HepG2 (cell line): ENCODE results near the gene PRR9. TPM values are rescaled to one million over a fixed set of nuclear protein-coding genes. Genes with fewer than 3 reads are reported as not detected.

Source experiments
- ATAC-seq: fragments of 200-7000 bp; cut with Tn5 transposase; 3 replicates; pipeline ENCODE4 v1.9.1; 2020; ENCODE audit warnings: mild to moderate bottlenecking, moderate library complexity
- BruUV-seq: library from RNA; stranded (reverse); fragments of 400-500 nt; replicated peaks from 2 replicates; lab custom pipeline; 2021; lab: Mats Ljungman, UMichigan
- CTCF ChIA-PET: fragments of 300-600 bp; formaldehyde crosslinking; extraction: SDS; loops from one replicate; lab custom pipeline; 2021; ENCODE audit warnings: low total read pairs, inconsistent platforms, low intra/inter-chr PET ratio; lab: Yijun Ruan, JAX
- POLR2A ChIA-PET: fragments of 350-600 bp; sonication (Branson Sonifier 250); formaldehyde crosslinking; loops from one replicate; lab custom pipeline; 2020; ENCODE audit warnings: antibody characterized with exemption, inconsistent platforms; lab: Yijun Ruan, JAX
- DNase-seq: peaks from one replicate; pipeline ENCODE4 v3.0.0-alpha.2; 2015; ENCODE audit warnings: low spot score
- FAIRE-seq: peaks from 3 replicates; lab custom pipeline; 2011; peaks lifted over from hg19 to GRCh38; lab: Jason Lieb, UNC
- H2AFZ ChIP-seq: one replicate; pipeline ENCODE4 v1.6.1; 2011; ENCODE audit warnings: low read length, inconsistent platforms
- H3K27ac ChIP-seq: fragments of 300-600 bp; 3 replicates; pipeline ENCODE4 v1.8.0; 2011; ENCODE audit warnings: mixed run types, mild to moderate bottlenecking, mixed read lengths, low read length, inconsistent platforms; ENCODE audit not compliant: insufficient read depth; ENCODE audit errors: extremely low read length
- H3K27me3 ChIP-seq, 2 experiments: fragments of 200-600 bp in 1 of 2; 2 replicates in 1 of 2; 3 replicates in 1 of 2; pipeline versions ENCODE4 v1.6.0 to v1.8.0; 2011; ENCODE audit warnings: low read length in 2 of 2, mild to moderate bottlenecking in 2 of 2, moderate library complexity in 2 of 2, inconsistent platforms in 1 of 2; ENCODE audit not compliant: insufficient read depth in 2 of 2, control insufficient read depth in 1 of 2
- H3K36me3 ChIP-seq, 2 experiments: fragments of 200-600 bp in 1 of 2; replicated peaks in 1 of 2; 2 replicates in 1 of 2; 3 replicates in 1 of 2; pipeline versions ENCODE4 v1.5.1 to v1.8.0; 2011; ENCODE audit warnings: low read length in 2 of 2, inconsistent platforms in 1 of 2; ENCODE audit not compliant: insufficient read depth in 2 of 2, control insufficient read depth in 1 of 2
- H3K4me1 ChIP-seq: 2 replicates; pipeline ENCODE4 v1.5.1; 2012; ENCODE audit warnings: low read length, inconsistent platforms; ENCODE audit not compliant: insufficient read depth
- H3K4me2 ChIP-seq: 2 replicates; pipeline ENCODE4 v1.6.0; 2011; ENCODE audit warnings: low read depth, low read length, inconsistent platforms
- H3K4me3 ChIP-seq, 3 experiments: fragments of 200-600 bp in 1 of 3; sonication (generic), shearing (Covaris generic) in 1 of 3; replicated peaks in 1 of 3; 2 replicates each; pipeline ENCODE4 v1.5.1; 2011 to 2016; ENCODE audit warnings: low read length in 3 of 3, inconsistent platforms in 2 of 3, low read depth in 2 of 3, mild to moderate bottlenecking in 2 of 3, control low read depth in 1 of 3, mixed read lengths in 1 of 3; ENCODE audit not compliant: insufficient read depth in 1 of 3
- H3K79me2 ChIP-seq: one replicate; pipeline ENCODE4 v1.6.1; 2011; ENCODE audit warnings: low read length, inconsistent platforms; ENCODE audit not compliant: insufficient read depth
- H3K9ac ChIP-seq: 2 replicates; pipeline ENCODE4 v1.6.0; 2011; ENCODE audit warnings: mild to moderate bottlenecking, low read depth, low read length, inconsistent platforms; ENCODE audit not compliant: insufficient read depth
- H3K9me3 ChIP-seq: 2 replicates; pipeline ENCODE4 v1.5.1; 2012; ENCODE audit warnings: mild to moderate bottlenecking, low read length
- H4K20me1 ChIP-seq: 2 replicates; pipeline ENCODE4 v1.6.0; 2011; ENCODE audit warnings: inconsistent platforms, mild to moderate bottlenecking, low read length, moderate library complexity; ENCODE audit not compliant: insufficient read depth
- CEBPG ChIP-seq: IDR thresholded peaks from 2 replicates; pipeline ENCODE4 v1.6.1; 2016
- FOXK1 ChIP-seq: sonication (generic); formaldehyde crosslinking; IDR thresholded peaks from 2 replicates; pipeline ENCODE4 v1.4.0; 2020; ENCODE audit warnings: low read depth, missing genetic modification reagents, borderline replicate concordance
- HDAC2 ChIP-seq: sonication (generic); formaldehyde crosslinking; IDR thresholded peaks from 2 replicates; pipeline ENCODE4 v1.4.0; 2020; ENCODE audit warnings: missing genetic modification reagents
- MYNN ChIP-seq: sonication (generic); formaldehyde crosslinking; IDR thresholded peaks from 2 replicates; pipeline ENCODE4 v1.4.0; 2020; ENCODE audit warnings: mild to moderate bottlenecking, low read depth, missing genetic modification reagents
- NCOA5 ChIP-seq: sonication (generic); formaldehyde crosslinking; IDR thresholded peaks from 2 replicates; pipeline ENCODE4 v1.4.0; 2020; ENCODE audit warnings: missing genetic modification reagents
- NKX3-1 ChIP-seq: sonication (generic); formaldehyde crosslinking; IDR thresholded peaks from 2 replicates; pipeline ENCODE4 v1.5.0; 2020; ENCODE audit warnings: missing genetic modification reagents
- RAD21 ChIP-seq: fragments of 450-650 bp; formaldehyde crosslinking; IDR thresholded peaks from 2 replicates; pipeline ENCODE4 v1.5.0; 2020; ENCODE audit warnings: mild to moderate bottlenecking
- SIN3A ChIP-seq: IDR thresholded peaks from 2 replicates; pipeline ENCODE4 v1.6.1; 2011; ENCODE audit warnings: low read depth, mild to moderate bottlenecking, control low read depth, low read length, borderline replicate concordance
- SP1 ChIP-seq, 2 experiments: fragments of 450-650 bp in 1 of 2; sonication (generic) in 1 of 2; formaldehyde crosslinking in 1 of 2; IDR thresholded peaks; 2 replicates each; pipeline versions ENCODE4 v1.4.0 to v1.6.1; 2016 to 2020; ENCODE audit warnings: missing genetic modification reagents in 1 of 2
- ZC3H4 ChIP-seq: sonication (generic); formaldehyde crosslinking; IDR thresholded peaks from 2 replicates; pipeline ENCODE4 v1.4.0; 2020; ENCODE audit warnings: missing genetic modification reagents, borderline replicate concordance
- ZNF232 ChIP-seq: sonication (generic); formaldehyde crosslinking; IDR thresholded peaks from 2 replicates; pipeline ENCODE4 v1.4.0; 2020; ENCODE audit warnings: missing genetic modification reagents, borderline replicate concordance
- ZNF432 ChIP-seq: sonication (generic); formaldehyde crosslinking; IDR thresholded peaks from 2 replicates; pipeline ENCODE4 v1.5.0; 2020; ENCODE audit warnings: missing genetic modification reagents, mild to moderate bottlenecking, borderline replicate concordance
- ZNF652 ChIP-seq: IDR thresholded peaks from 2 replicates; pipeline ENCODE4 v1.6.1; 2016; ENCODE audit warnings: low read depth, borderline replicate concordance
- ZSCAN12 ChIP-seq: sonication (generic); formaldehyde crosslinking; IDR thresholded peaks from 2 replicates; pipeline ENCODE4 v1.9.0; 2021; ENCODE audit warnings: mild to moderate bottlenecking, missing genetic modification reagents
- ZSCAN25 ChIP-seq: sonication (generic); formaldehyde crosslinking; IDR thresholded peaks from 2 replicates; pipeline ENCODE4 v1.8.0; 2022; ENCODE audit warnings: mild to moderate bottlenecking, missing genetic modification reagents
- in situ Hi-C: cut with HindIII; loops from 2 replicates; pipeline ENCODE4 v1.10.0; 2017; ENCODE audit warnings: low pct_unique_long_range_greater_than_20kb; ENCODE audit not compliant: extremely low pct_ligation_motif_present
- intact Hi-C: fragments of 100-400 bp; cut with micrococcal nuclease; formaldehyde crosslinking; loops from one replicate; pipeline ENCODE4 v1.10.0; 2022; ENCODE audit not compliant: unreplicated experiment
- polyA plus RNA-seq, 8 experiments: library from polyadenylated mRNA; depleted of rRNA in 3 of 8; stranded (reverse) in 7 of 8; unstranded in 1 of 8; fragments of >200 nt; fragmentation: Illumina TruSeq in 4 of 8; extraction: Trizol in 4 of 8; gene quantifications; 2 replicates each; pipeline versions ENCODE4 v1.2.1 to v1.2.3, GENCODE V29; 2011 to 2016; ENCODE audit warnings: low read depth in 4 of 8, missing spikeins in 1 of 8, mixed read lengths in 1 of 8; ENCODE audit not compliant: insufficient read depth in 1 of 8
- total RNA-seq, 5 experiments: library from RNA; depleted of rRNA; stranded (reverse); fragments of >200 nt; fragmentation: Illumina TruSeq; extraction: Trizol; gene quantifications; 2 replicates each; pipeline ENCODE4 v1.2.3, GENCODE V29; 2016; ENCODE audit warnings: low read depth in 1 of 5
- TF ChIP-seq, protein P1 (sequence below): sonication (generic); formaldehyde crosslinking; IDR thresholded peaks from 2 replicates; pipeline ENCODE4; 2020; ENCODE audit warnings: missing genetic modification reagents, mild to moderate bottlenecking, borderline replicate concordance
- TF ChIP-seq, protein P2 (sequence below): sonication (generic); formaldehyde crosslinking; IDR thresholded peaks from 2 replicates; pipeline ENCODE4 v1.5.0; 2020; ENCODE audit warnings: mild to moderate bottlenecking, low read depth, missing genetic modification reagents, borderline replicate concordance

Gene PRR9
- total and polyA plus RNA-seq, 2 of the 13 experiments (the other 11 are each of a cell fraction or from before 2014, with no cell fraction given) = not detected

DNA sequence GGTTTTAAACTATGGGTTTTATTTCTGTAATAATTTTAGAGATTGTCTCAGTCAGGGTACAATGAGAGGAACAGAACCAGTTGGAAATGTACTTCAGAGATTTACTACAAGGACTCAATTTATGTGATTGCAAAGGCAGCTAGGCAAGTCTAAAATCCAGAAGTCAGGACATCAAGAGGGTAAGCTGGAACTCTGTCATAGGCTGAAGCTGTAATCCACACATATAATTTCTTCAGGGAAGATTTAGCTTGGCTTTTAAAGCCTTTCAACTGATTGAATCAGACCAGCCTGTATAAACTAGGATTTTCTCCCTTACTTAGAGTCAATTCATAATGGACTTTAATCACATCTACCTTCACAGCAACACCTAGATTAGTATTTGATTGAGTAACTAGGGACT, 38.5 kb upstream of the PRR9 start:
- Histone ChIP-seq H3K4me2 (no peak overlapping the region), H3K9ac (no peak overlapping the region), H3K36me3 (no peaks in the 10 kb centered on the region), H3K4me1 (no peaks in the 10 kb centered on the region), H3K27ac (no peak overlapping the region), H3K4me3 (no peak overlapping the region), H4K20me1 (no peaks in the 10 kb centered on the region), H3K79me2 (no peaks in the 10 kb centered on the region), H3K27me3 (no peaks in the 10 kb centered on the region), H3K9me3 (no peaks in the 10 kb centered on the region), H2AFZ (no peak overlapping the region)
- ChIA-PET POLR2A (no interaction called here), CTCF (no interaction called here)
- in situ Hi-C loops = no loop called here
- ATAC-seq (no peak), FAIRE-seq (no peak), DNase-seq (no peak)
- intact Hi-C loops = no loop called here
- no TSS peak for BruUV-seq
- TF ChIP-seq RAD21 (CRISPR knock-in tag) (no peak), NKX3-1 (no peak), ZSCAN12 (CRISPR knock-in tag) (no peak), ZC3H4 (no peak), FOXK1 (no peak), ZSCAN25 (no peak), HDAC2 (CRISPR knock-in tag) (no peak), ZNF232 (CRISPR knock-in tag) (no peak), CEBPG (CRISPR knock-in tag) (no peak), SP1 (IDR thresholded peaks at IDR 0.05) (no peak), SP1 (CRISPR knock-in tag; IDR thresholded peaks at IDR 0.05) (no peak), ZNF652 (no peak), NCOA5 (no peak), MYNN (CRISPR knock-in tag) (no peak), SIN3A (no peak), ZNF432 (no peak)
- TF ChIP-seq, protein P1, sequence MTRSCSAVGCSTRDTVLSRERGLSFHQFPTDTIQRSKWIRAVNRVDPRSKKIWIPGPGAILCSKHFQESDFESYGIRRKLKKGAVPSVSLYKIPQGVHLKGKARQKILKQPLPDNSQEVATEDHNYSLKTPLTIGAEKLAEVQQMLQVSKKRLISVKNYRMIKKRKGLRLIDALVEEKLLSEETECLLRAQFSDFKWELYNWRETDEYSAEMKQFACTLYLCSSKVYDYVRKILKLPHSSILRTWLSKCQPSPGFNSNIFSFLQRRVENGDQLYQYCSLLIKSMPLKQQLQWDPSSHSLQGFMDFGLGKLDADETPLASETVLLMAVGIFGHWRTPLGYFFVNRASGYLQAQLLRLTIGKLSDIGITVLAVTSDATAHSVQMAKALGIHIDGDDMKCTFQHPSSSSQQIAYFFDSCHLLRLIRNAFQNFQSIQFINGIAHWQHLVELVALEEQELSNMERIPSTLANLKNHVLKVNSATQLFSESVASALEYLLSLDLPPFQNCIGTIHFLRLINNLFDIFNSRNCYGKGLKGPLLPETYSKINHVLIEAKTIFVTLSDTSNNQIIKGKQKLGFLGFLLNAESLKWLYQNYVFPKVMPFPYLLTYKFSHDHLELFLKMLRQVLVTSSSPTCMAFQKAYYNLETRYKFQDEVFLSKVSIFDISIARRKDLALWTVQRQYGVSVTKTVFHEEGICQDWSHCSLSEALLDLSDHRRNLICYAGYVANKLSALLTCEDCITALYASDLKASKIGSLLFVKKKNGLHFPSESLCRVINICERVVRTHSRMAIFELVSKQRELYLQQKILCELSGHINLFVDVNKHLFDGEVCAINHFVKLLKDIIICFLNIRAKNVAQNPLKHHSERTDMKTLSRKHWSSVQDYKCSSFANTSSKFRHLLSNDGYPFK (CRISPR knock-in tag) = no peak
- TF ChIP-seq, protein P2, sequence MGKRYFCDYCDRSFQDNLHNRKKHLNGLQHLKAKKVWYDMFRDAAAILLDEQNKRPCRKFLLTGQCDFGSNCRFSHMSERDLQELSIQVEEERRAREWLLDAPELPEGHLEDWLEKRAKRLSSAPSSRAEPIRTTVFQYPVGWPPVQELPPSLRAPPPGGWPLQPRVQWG (CRISPR knock-in tag) = no peak
